GM19035 (cell line): ENCODE data around the gene SYT1.

Experiments
- ATAC-seq: cut with Tn5 transposase; IDR thresholded peaks from one replicate; pipeline ENCODE4 v1.9.1; 2021; ENCODE audit not compliant: unreplicated experiment

SYT1 gene

GRCh38 chr12:79327465-79327864 lies 462.9 kb downstream of the SYT1 start:
- no peak for ATAC-seq

- ATAC-seq: no peak
Measured at GRCh38 chr12:79329933-79330332, 465.4 kb downstream of the SYT1 start.

DNA sequence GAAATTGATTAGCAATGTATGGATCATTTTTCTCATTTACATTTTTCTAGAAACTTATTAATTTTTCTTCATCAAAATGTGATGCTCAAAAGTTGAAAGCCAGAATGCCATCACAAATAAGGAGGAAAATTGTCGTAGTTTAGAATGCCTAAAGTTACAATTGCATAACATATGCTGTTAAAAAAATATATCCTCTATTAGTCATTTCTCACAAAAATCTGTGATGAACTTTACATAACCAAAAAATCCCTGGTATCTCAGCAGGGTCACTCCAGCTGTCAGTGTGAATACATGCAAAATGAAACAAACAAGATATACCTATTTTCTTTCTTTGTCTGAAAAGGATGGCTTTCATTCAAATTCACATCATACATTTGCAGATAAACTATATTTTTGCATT lies 467.3 kb downstream of the SYT1 start:
- ATAC-seq: no peak

GRCh38 chr12:79333144-79333543 lies 468.6 kb downstream of the SYT1 start:
- ATAC-seq: no peak

DNA sequence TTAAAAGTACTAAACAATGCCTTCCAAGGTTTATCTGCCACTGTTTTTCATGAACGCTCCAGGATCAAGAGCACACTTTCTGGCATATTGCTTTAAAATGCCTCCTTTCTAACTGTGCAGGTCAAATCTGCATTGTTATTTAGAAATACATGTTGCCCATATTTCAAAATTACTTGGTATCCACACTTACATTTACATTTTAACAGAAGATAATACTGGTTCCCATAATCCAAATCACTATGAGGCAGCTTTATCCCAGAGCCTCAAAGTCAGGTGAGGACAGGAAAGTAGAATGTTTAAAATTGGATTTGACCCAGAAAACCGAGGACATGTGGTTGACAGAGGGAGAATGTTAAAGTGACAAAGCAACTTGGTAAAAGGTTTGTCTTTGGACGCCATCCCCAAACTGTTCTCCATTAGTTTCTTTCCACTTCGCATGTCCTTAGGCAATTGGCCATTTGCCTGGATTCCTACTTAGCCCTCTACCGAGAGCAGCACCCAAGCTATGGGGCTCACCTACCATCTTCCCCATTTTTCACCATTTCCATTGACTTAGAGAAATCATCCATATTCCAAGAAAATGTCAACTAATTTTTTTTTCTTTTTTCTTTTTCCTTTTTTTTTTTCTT lies 473.2 kb downstream of the SYT1 start:
- no peak for ATAC-seq

- peak; percentile 76 for ATAC-seq
Measured at GRCh38 chr12:79344855-79345847, 480.6 kb downstream of the SYT1 start.

- no peak for ATAC-seq
Measured at GRCh38 chr12:79347866-79348265, 483.3 kb downstream of the SYT1 start.

DNA sequence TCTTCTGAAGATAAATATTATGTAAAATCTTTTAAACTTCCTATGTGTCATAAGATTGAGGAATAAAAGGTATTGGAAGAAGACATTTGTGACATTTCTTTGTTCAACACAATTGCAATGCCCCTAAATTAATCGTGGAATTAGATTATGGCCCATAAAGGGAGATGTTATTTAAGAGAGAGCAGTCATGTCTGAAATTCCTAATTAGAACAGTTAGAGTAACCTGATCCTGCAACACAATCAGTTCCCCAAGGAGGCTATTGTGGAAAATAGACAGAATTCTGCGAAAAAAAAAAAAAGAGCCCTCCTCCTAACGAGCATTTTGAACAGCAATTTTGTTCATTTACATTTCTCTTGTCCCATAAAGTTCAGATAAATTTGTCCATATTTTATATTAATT lies 486.7 kb downstream of the SYT1 start:
- ATAC-seq: no peak

GRCh38 chr12:79356216-79356615 lies 491.6 kb downstream of the SYT1 start:
- no peak for ATAC-seq

DNA sequence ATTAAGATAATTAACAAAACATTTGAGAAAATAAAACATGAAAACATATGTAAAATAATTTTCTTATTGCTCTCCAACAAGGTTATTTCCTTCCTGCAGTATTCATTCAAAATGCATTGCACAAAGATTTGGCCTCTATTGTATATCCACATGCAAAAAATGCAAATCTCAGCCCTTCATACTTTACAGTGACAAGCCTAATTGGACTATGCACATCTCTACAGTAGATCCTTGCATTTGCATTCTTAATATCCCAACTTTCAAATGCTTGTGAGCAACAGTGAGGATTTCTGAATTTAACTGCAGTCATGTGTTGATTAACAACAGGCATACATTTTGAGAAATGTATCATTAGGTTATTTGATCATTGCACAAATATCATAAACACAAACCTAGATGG lies 492.5 kb downstream of the SYT1 start:
- no peak for ATAC-seq

DNA sequence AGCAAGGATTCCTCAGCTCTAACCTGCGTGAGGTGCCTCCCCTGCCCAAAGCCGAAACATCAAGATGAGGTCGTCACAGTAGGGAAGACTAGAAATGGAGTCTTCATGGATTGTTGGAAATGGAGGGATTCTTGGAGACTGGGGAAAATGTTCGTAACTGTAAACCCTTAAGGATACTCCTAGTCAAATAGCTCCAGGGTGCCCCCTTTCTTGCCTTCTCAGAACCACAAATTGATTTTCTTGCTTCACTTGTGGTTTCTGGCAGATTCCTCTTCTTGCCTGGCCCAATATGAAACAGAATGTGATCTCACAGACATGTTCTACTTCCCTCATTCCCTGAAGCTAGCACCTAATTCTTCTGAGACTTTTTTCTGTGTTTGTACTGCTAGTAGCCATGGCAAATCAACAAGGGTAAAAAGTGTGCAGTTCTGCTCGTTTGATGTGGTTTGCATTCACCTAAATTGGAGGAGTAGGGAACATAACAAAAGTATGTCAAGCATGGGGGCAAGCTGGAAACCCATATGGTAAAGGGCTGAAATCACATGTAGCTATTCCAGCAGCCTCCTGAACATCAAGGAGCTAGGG lies 494.2 kb downstream of the SYT1 start:
- no peak for ATAC-seq

DNA sequence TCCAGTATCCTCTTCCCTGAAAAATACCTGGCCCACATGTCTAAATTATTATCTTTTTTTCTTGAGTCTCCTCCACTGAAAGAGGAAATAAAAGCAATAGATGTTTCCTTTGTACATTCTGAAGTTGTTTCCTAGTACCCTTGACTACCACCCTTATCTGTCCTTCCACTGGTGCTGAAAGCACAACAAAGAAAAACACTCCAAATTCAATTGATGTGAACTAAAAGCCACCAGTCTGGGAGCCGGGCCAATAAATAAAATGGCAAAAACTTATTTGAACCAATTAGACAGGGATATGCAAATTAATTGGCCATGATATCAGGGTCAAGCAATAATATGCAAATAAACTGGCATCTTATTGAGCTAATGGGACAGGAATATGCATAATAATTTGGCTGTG lies 495.7 kb downstream of the SYT1 start:
- no peak for ATAC-seq

- no peak for ATAC-seq
Measured at GRCh38 chr12:79360936-79361335, 496.4 kb downstream of the SYT1 start.

DNA sequence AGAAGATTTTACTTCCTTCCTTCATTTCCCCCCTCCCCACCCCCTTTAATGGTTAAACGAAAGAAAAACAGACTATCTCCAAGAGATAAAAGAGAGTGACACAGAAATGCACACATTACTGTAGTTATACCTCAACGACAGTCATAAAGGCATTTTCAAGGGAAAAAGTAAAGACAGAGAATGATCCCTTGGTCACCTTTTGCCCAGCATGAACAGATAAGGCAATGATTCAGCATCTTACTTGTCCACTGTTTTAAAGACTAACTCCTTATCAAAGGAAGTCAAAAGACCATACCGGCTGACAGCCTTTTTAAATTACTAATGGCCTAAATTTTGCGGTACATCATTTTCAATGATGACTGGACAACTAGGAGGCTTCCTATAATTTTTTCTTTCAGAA lies 499.6 kb downstream of the SYT1 start:
- ATAC-seq: no peak

DNA sequence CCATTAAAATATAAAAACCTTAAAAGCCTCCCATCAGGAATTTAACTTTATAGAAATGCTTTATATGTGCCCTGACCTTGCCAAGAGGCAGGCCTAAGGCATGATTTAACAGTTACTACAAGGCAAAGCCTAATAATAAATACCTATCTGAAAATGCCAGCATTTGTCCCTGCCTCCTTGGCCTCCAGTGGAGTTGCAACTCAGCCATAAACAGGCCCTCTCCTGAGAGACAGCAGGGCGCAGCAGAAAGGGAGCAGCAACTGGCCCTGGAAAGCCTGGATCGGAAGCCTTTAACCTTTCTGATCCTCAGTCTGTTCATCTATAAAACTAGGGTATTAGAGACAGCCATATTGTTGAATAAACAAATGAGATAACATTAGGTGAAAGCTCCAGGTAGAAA lies 501.8 kb downstream of the SYT1 start:
- no peak for ATAC-seq

- no peak for ATAC-seq
Measured at GRCh38 chr12:79367032-79367589, 502.5 kb downstream of the SYT1 start.

DNA sequence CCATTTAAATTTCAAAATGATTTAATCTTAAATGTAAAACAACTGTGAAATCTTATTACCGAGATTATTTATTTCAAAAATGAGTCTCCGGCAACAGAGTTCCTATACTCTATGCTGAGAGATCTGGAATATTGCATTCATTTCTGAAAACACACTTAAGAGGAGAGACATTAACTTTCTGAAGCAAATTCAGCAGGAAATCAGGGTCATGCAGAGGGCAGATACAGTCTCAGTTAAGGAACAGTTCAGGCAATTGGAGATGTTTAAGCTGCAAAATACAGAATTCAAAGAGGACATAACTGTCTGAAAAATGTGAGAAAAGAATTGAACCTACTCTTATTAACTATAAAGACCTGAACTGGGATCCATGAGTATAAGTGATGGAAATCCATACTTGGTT lies 505.4 kb downstream of the SYT1 start:
- no peak for ATAC-seq

DNA sequence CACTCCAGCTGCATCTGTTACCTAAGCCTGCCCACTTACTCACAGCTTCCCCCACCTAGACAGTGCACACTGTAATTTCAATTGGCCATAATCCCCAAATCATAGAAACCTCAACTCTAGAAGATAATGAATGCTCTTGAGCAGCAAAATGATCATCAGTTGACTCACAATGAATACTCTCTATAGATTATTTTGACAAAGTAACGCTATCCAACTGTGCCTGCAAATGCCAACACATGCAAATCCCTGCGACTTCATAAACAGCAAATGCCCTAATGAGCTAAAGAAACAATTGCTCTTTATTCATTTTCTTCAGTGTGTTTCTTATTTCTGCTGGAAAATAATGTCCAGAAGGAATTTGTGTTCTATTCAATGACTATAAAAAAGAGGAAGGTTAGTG lies 506.7 kb downstream of the SYT1 start:
- ATAC-seq: no peak

DNA sequence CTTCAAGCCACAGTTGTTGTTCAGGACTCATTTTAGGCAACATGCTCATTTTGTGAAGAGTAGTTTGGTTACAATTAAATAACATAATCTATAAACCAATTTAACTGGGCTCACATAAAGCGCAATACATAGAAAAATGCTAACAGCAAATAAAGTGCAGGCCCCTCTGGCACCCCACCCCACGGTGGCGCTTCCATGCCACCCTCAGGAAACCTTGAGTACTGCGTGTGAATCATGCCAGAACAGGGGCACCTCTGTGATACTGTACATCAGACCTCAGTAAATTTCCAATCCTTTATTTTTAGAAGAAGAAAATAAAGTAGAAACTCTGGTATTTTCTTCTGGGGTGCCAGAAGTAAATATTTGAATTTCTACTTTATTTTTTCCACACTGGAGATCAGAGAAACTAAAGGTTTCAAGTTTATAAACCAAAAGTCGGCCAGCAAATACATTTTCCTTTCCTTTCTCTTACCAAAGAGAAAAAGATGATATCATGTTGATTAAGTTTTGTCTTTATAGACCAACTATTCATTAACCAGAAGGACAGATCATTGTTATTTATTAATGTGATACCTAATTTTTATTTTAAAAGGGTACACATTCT lies 509.4 kb downstream of the SYT1 start:
- peak; percentile 86 for ATAC-seq

- no peak for ATAC-seq
Measured at GRCh38 chr12:79374545-79374944, 510.0 kb downstream of the SYT1 start.

GRCh38 chr12:79375050-79375449 lies 510.5 kb downstream of the SYT1 start:
- no peak for ATAC-seq
